HEK293T (cell line): Measurements from ENCODE around the gene PPP1R37.

Source experiments
- CTCF ChIA-PET: fragments of 350-600 bp; formaldehyde crosslinking; extraction: SDS; loops from one replicate; lab custom pipeline; 2021; ENCODE audit warnings: antibody characterized with exemption, inconsistent platforms; lab: Yijun Ruan, JAX
- POLR2A ChIA-PET: fragments of 350-600 bp; formaldehyde crosslinking; extraction: SDS; loops from one replicate; lab custom pipeline; 2020; ENCODE audit warnings: antibody characterized with exemption, inconsistent platforms; lab: Yijun Ruan, JAX
- DNase-seq: peaks from one replicate; pipeline ENCODE4 v3.0.0; 2012; ENCODE audit warnings: mixed read lengths; ENCODE audit errors: extremely low spot score
- ARNT ChIP-seq: fragments of 450-650 bp; IDR thresholded peaks from 2 replicates; pipeline ENCODE4 v1.6.1; 2017; ENCODE audit warnings: mild to moderate bottlenecking
- BHLHE40 ChIP-seq: fragments of 450-650 bp; IDR thresholded peaks from 2 replicates; pipeline ENCODE4 v1.6.1; 2016; ENCODE audit warnings: mild to moderate bottlenecking, moderate library complexity, borderline replicate concordance
- CTBP1 ChIP-seq: fragments of 450-650 bp; IDR thresholded peaks from 2 replicates; pipeline ENCODE4 v1.6.1; 2016; ENCODE audit warnings: borderline replicate concordance
- ELF4 ChIP-seq: fragments of 450-650 bp; IDR thresholded peaks from 2 replicates; pipeline ENCODE4 v1.6.1; 2017; ENCODE audit warnings: antibody characterized with exemption
- FOXA1 ChIP-seq: fragments of 450-650 bp; IDR thresholded peaks from 2 replicates; pipeline ENCODE4 v1.6.1; 2016; ENCODE audit warnings: mild to moderate bottlenecking
- FOXK2 ChIP-seq: fragments of 450-650 bp; IDR thresholded peaks from 2 replicates; pipeline ENCODE4 v1.6.1; 2016; ENCODE audit warnings: mild to moderate bottlenecking
- FOXM1 ChIP-seq: fragments of 450-650 bp; IDR thresholded peaks from 2 replicates; pipeline ENCODE4 v1.6.1; 2017; ENCODE audit warnings: mild to moderate bottlenecking, borderline replicate concordance
- HDGF ChIP-seq: fragments of 450-650 bp; IDR thresholded peaks from 2 replicates; pipeline ENCODE4 v1.6.1; 2017; ENCODE audit warnings: antibody characterized with exemption, borderline replicate concordance
- L3MBTL2 ChIP-seq: fragments of 450-650 bp; conservative IDR thresholded peaks from 2 replicates; pipeline ENCODE4 v1.6.1; 2016; ENCODE audit warnings: mild to moderate bottlenecking
- LEF1 ChIP-seq: fragments of 450-650 bp; IDR thresholded peaks from 2 replicates; pipeline ENCODE4 v1.6.1; 2017; ENCODE audit warnings: mild to moderate bottlenecking, borderline replicate concordance
- NFRKB ChIP-seq: fragments of 450-650 bp; IDR thresholded peaks from 2 replicates; pipeline ENCODE4 v1.6.1; 2016; ENCODE audit warnings: mild to moderate bottlenecking, moderate library complexity
- PKNOX1 ChIP-seq: fragments of 450-650 bp; IDR thresholded peaks from 2 replicates; pipeline ENCODE4 v1.6.1; 2016
- SP1 ChIP-seq: fragments of 450-650 bp; IDR thresholded peaks from 2 replicates; pipeline ENCODE4 v1.6.1; 2017
- SUZ12 ChIP-seq: fragments of 450-650 bp; IDR thresholded peaks from 2 replicates; pipeline ENCODE4 v1.6.1; 2016; ENCODE audit warnings: mild to moderate bottlenecking
- TARDBP ChIP-seq: fragments of 450-650 bp; IDR thresholded peaks from 2 replicates; pipeline ENCODE4 v1.6.1; 2016
- ZNF384 ChIP-seq: fragments of 450-650 bp; IDR thresholded peaks from 2 replicates; pipeline ENCODE4 v1.6.1; 2016

The PPP1R37 gene

DNA sequence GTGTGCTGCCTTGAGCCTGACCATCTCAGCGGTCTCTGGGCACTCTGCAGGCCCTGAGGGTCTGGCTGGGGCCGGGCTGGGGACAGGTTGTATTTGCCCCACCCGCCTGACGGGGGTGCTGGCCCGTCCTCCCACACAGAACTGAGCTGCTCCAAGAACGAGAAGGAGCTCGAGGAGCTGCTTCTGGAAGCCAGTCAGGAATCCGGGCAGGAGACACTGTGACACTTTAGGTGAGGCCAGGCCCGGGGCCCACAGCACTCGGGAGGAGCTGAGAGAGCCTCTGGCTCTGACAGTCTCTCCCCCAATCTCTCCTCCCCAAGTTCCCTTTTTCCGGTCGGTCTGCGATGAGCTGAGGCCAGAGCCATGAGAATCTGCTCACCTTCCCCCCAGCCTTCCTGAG, 53.3 kb downstream of the PPP1R37 start:
- no peak for DNase-seq
- ChIA-PET POLR2A (no interaction called here), CTCF (no interaction called here)
- TF ChIP-seq LEF1 = no peak
- TF ChIP-seq FOXK2 = no peak
- no peak for TF ChIP-seq HDGF
- no peak for TF ChIP-seq ARNT
- TF ChIP-seq FOXM1 = no peak
- TF ChIP-seq PKNOX1 = no peak
- no peak for TF ChIP-seq SP1
- TF ChIP-seq NFRKB = no peak
- TF ChIP-seq ELF4 = no peak
- TF ChIP-seq FOXA1 = no peak
- no peak for TF ChIP-seq BHLHE40
- TF ChIP-seq CTBP1 = no peak

DNA sequence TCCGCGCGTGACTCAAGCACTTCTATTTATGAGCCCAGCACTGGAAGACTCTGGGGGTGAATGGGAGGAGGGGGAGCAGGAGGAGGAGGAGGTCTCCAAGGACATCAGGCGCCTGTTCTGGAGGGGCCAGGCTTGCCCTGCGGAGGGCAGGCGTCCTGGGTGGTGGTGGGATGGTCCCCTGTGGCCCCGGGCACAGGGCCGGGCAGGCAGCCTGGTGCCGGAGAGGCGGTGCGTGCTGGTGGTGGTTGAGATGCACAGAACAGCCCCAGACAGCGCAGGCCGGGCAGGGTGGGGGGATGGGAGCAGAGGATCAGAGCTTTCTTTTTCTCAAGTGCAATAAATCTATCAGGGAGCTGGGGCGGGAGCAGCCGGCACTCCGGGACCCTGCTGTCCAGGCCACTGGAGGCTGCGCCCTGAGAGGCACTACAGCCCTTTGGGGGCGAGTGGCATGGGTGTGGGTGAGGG, 53.8 kb downstream of the PPP1R37 start:
- ChIA-PET POLR2A (no interaction called here), CTCF (no interaction called here)
- DNase-seq = no peak
- TF ChIP-seq NFRKB (no peak), SP1 (no peak), L3MBTL2 (no peak), FOXK2 (no peak), ELF4 (no peak), FOXA1 (no peak), PKNOX1 (no peak)

DNA sequence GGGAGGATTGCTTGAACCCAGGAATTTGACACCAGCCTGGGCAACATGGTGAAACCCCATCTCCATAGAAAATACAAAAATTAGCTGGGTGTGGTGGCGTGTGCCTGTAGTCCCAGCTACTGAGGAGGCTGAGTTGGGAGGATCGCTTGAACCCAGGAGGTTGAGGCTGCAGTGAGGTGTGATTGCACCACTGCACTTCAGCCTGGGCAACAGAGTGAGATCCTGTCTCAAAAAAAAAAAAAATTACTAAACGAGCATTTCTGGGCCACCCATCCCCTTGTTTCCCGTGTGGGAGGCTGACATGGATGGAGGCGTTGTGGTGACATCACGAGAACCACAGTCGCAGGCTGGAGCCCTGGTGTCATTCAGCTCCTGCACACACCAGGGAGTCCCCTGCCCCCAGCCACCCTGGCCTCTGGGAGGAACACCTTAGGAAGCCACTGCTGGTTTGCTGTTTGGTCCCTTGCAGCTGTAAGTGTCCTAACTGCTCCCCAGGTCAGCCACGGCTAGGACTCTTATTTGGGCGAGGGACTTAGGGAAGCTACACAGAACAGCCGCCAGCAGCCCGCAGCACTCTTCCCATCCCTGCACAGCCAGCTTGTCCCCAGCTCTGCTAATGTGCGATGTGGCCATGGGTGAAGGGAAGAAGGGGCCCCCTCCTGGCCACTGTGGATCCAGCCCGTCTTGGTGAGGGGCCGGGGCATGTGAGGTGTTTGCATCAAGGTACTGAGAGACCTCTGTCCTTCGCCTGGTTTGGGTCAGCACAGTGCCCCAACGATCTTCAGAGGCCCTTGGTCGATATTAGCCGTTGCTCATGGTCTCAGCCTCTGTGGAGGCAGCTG, 55.1 kb downstream of the PPP1R37 start:
- ChIA-PET CTCF (interaction anchor here (0.6 to 0.7 kb wide), 2 partner anchors 17 to 82 kb away, joined by 3 to 5 read pairs; no protein-coding TSS in a partner anchor), POLR2A (interaction anchor here (0.7 to 2.2 kb wide), 3 partner anchors 30 to 55 kb away, joined by 3 to 5 read pairs (median 3); partner anchors contain the start of genes BLOC1S3, PPP1R37 and TRAPPC6A)
- DNase-seq = no peak

DNA sequence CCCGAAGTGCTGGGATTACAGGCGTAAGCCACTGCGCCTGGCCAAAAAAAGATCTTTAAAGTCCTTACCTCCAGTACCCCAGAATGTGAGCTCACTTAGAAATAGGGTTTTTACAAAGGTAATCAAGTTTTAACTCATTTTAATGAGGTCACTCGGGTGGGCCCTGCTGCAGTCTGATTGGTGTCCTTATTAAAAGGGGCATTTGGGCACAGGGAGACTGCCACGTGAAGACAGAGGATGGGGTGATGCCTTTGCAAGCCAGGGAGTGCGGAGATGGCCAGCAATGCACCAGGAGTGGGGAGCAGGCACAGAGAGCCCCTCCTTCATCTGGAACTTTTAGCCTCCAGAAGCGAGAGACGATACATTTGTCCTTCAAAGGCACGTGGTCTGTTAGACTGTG, 56.1 kb downstream of the PPP1R37 start:
- ChIA-PET POLR2A (interaction anchor here (2.2 kb wide), 1 partner anchor 56 kb away, joined by 5 read pairs; the partner anchor contains the start of gene PPP1R37), CTCF (no interaction called here)
- DNase-seq = no peak
- no peak for TF ChIP-seq LEF1

More for the DNA sequence above, 55.1 kb downstream of the PPP1R37 start:
- no peak for TF ChIP-seq SUZ12
- TF ChIP-seq L3MBTL2 = no peak
- TF ChIP-seq ZNF384 = no peak
- no peak for TF ChIP-seq SP1
- no peak for TF ChIP-seq ARNT
- no peak for TF ChIP-seq BHLHE40
- TF ChIP-seq HDGF = no peak
- TF ChIP-seq ELF4 = no peak
- no peak for TF ChIP-seq PKNOX1
- no peak for TF ChIP-seq FOXA1
- no peak for TF ChIP-seq TARDBP
- no peak for TF ChIP-seq CTBP1
- TF ChIP-seq FOXM1 = no peak
- TF ChIP-seq LEF1 = no peak

DNA sequence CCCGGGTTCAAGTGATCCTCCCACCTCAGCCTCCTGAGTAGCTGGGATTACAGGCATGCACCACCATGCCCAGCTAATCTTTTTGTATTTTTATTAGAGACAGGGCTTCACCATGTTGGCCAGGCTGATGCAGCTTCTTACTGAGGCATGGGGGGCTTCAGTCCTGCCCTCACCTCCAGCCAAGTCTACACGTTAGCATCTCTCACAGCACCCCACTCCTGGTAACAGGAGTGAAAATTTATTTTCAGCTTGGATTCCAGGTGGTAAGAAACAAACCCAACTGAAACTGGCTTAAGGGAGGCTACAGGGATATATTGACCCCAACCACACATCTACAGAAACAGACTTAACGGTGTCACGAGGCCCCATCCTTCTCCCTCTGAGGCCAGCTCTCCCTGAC, 57.2 kb downstream of the PPP1R37 start:
- CTCF ChIA-PET = interaction anchor here (0.6 kb wide), 1 partner anchor 59 kb away, joined by 3 read pairs; no protein-coding TSS in a partner anchor
- POLR2A ChIA-PET = interaction anchor here (2.2 kb wide), 1 partner anchor 57 kb away, joined by 5 read pairs; the partner anchor contains the start of gene PPP1R37
- no peak for DNase-seq
- TF ChIP-seq ARNT (no peak), FOXK2 (no peak), L3MBTL2 (no peak), PKNOX1 (no peak), ELF4 (no peak), SP1 (no peak), TARDBP (no peak)

DNA sequence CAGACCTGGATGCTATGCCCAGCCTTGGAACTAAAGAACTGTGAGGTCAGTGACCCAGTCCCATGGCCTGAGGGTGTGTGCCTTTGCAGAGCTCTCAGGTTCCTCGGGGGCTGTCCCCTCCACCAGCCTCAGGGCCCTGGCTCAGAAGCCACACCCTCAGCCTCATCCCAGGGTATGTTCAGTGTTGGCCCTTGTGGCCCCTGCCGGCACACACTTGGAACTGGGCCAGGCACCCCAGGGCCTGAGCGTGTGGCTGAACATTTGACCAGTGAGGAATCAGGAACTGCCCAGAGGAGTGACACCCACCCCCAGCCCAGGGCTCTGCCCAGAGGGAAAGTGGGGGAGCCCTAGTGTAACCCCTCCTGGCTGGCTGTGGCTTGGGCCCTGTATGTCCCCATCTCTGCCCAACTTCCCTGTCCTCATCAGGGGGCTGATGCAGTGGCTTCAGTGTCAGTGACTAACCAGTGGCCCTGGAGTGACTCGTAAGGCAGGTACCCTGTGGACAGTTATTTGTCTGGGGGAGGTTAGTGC, 57.8 kb downstream of the PPP1R37 start:
- no peak for DNase-seq
- ChIA-PET CTCF (no interaction called here), POLR2A (no interaction called here)
- no peak for TF ChIP-seq FOXM1
- TF ChIP-seq FOXA1 = no peak
- TF ChIP-seq TARDBP = no peak
- TF ChIP-seq BHLHE40 = no peak
- TF ChIP-seq CTBP1 = no peak
